GM12878 (cell line): ENCODE results near the gene FYTTD1. TPM values are rescaled to one million over a fixed set of nuclear protein-coding genes. Genes with fewer than 3 reads are reported as not detected.
"Not testable (repeated sequence)": the region's sequence is repeated elsewhere in the genome, so short reads cannot be mapped to it uniquely, and the experiment has no call there.

Experiments
- ATAC-seq: fragments of 200-7000 bp; cut with Tn5 transposase; 3 replicates; pipeline ENCODE4 v1.9.1; 2020; ENCODE audit warnings: mild to moderate bottlenecking, moderate library complexity
- BruUV-seq: library from RNA; stranded (reverse); fragments of 400-500 nt; replicated peaks from 2 replicates; lab custom pipeline; 2021; lab: Mats Ljungman, UMichigan
- CTCF ChIA-PET: fragments of 300-600 bp; sonication (Branson Sonifier 250); formaldehyde crosslinking; extraction: SDS; loops from one replicate; lab custom pipeline; 2021; ENCODE audit warnings: inconsistent platforms; lab: Yijun Ruan, JAX
- POLR2A ChIA-PET: fragments of 350-600 bp; formaldehyde crosslinking; extraction: SDS; loops from one replicate; lab custom pipeline; 2021; ENCODE audit warnings: inconsistent platforms; lab: Charles Lee
- RAD21 ChIA-PET: fragments of 300-600 bp; sonication (Branson Sonifier 250); formaldehyde crosslinking; loops from one replicate; lab custom pipeline; 2023; ENCODE audit warnings: antibody characterized with exemption; ENCODE audit not compliant: unreplicated experiment; lab: Charles Lee
- SMC1A ChIA-PET: fragments of 300-600 bp; sonication (Branson Sonifier 250); formaldehyde crosslinking; loops from one replicate; lab custom pipeline; 2023; ENCODE audit not compliant: unreplicated experiment, uncharacterized antibody; lab: Charles Lee
- DNase-seq: peaks from one replicate; pipeline ENCODE4 v3.0.0-alpha.2; 2011; ENCODE audit warnings: low read depth, low spot score
- FAIRE-seq: peaks from 3 replicates; lab custom pipeline; 2011; peaks lifted over from hg19 to GRCh38; lab: Jason Lieb, UNC
- H2AFZ ChIP-seq: 2 replicates; pipeline ENCODE4 v1.6.0; 2011; ENCODE audit warnings: low read depth, low read length, control low read depth; ENCODE audit not compliant: control insufficient read depth
- H3K27ac ChIP-seq: 2 replicates; pipeline ENCODE4 v1.5.1; 2011; ENCODE audit warnings: control low read depth; ENCODE audit not compliant: control insufficient read depth, insufficient read depth
- H3K27me3 ChIP-seq, 2 experiments: replicated peaks in 1 of 2; 2 replicates each; pipeline versions ENCODE4 v1.6.0 to v1.6.1; 2011; ENCODE audit warnings: low read length in 1 of 2; ENCODE audit not compliant: control insufficient read depth in 2 of 2, insufficient read depth in 2 of 2
- H3K36me3 ChIP-seq, 2 experiments: 2 replicates each; pipeline ENCODE4 v1.5.1; 2011; ENCODE audit warnings: low read length in 1 of 2; ENCODE audit not compliant: control insufficient read depth in 2 of 2, insufficient read depth in 2 of 2
- H3K4me1 ChIP-seq: 2 replicates; pipeline ENCODE4 v1.6.1; 2011; ENCODE audit warnings: mild to moderate bottlenecking, low read length, moderate library complexity, mixed read lengths; ENCODE audit not compliant: control insufficient read depth, insufficient read depth
- H3K4me2 ChIP-seq: 2 replicates; pipeline ENCODE4 v1.6.0; 2011; ENCODE audit warnings: control low read depth; ENCODE audit not compliant: control insufficient read depth, insufficient read depth
- H3K4me3 ChIP-seq: fragments of 200-600 bp; sonication (generic); 2 replicates; pipeline ENCODE4 v1.5.1; 2016
- H3K79me2 ChIP-seq: 2 replicates; pipeline ENCODE4 v1.6.0; 2011; ENCODE audit warnings: low read length; ENCODE audit not compliant: control insufficient read depth, insufficient read depth
- H3K9ac ChIP-seq: 2 replicates; pipeline ENCODE4 v1.8.0; 2011; ENCODE audit warnings: low read length, control low read depth, mixed read lengths; ENCODE audit not compliant: control insufficient read depth, insufficient read depth
- H3K9me3 ChIP-seq: replicated peaks from 3 replicates; pipeline ENCODE4 v1.5.1; 2011; ENCODE audit warnings: mild to moderate bottlenecking, low read length; ENCODE audit not compliant: control insufficient read depth, insufficient read depth
- H4K20me1 ChIP-seq: 2 replicates; pipeline ENCODE4 v1.6.0; 2011; ENCODE audit not compliant: control insufficient read depth, insufficient read depth
- CBX3 ChIP-seq: fragments of 200-600 bp; sonication (generic); IDR thresholded peaks from 2 replicates; pipeline ENCODE4 v1.6.1; 2016; ENCODE audit warnings: low read depth, borderline replicate concordance
- CUX1 ChIP-seq: IDR thresholded peaks from 2 replicates; pipeline ENCODE4 v1.6.1; 2012; ENCODE audit warnings: improper control_type of control experiment, low read depth, low read length; ENCODE audit not compliant: insufficient replicate concordance
- NFYA ChIP-seq: IDR thresholded peaks from 2 replicates; pipeline ENCODE4 v1.6.1; 2011; ENCODE audit warnings: low read depth, mild to moderate bottlenecking, low read length, improper control_type of control experiment, borderline replicate concordance
- NR2C1 ChIP-seq: fragments of 450-650 bp; IDR thresholded peaks from 2 replicates; pipeline ENCODE4 v1.6.1; 2017; ENCODE audit warnings: antibody characterized with exemption, mild to moderate bottlenecking, moderate library complexity
- TBL1XR1 ChIP-seq: IDR thresholded peaks from 2 replicates; pipeline ENCODE4 v1.6.1; 2012; ENCODE audit warnings: low read depth, low read length, improper control_type of control experiment
- ZBED1 ChIP-seq: IDR thresholded peaks from 2 replicates; pipeline ENCODE4 v1.6.1; 2016; ENCODE audit warnings: borderline replicate concordance
- ZNF217 ChIP-seq: fragments of 450-650 bp; IDR thresholded peaks from 2 replicates; pipeline ENCODE4 v1.6.1; 2017; ENCODE audit warnings: antibody characterized with exemption, mild to moderate bottlenecking
- ZNF24 ChIP-seq: fragments of 450-650 bp; IDR thresholded peaks from 2 replicates; pipeline ENCODE4 v1.6.1; 2017; ENCODE audit warnings: antibody characterized with exemption, mild to moderate bottlenecking
- WGBS: methylation state at CpG from one replicate; pipeline ENCODE4 v1.1.6; 2016; ENCODE audit warnings: low lambda C conversion rate; ENCODE audit not compliant: insufficient replicate concordance, insufficient coverage; ENCODE audit errors: missing lambda C conversion rate; 5-methylcytosine and 5-hydroxymethylcytosine counted together
- in situ Hi-C: fragments of 300-500 bp; cut with MboI; formaldehyde crosslinking; loops from 9 replicates; pipeline ENCODE4 v1.14.3; 2018; ENCODE audit warnings: mixed read lengths
- intact Hi-C: fragments of 100-400 bp; cut with micrococcal nuclease; formaldehyde crosslinking; loops from one replicate; pipeline ENCODE4 v1.14.2; 2022; ENCODE audit not compliant: unreplicated experiment
- polyA plus RNA-seq, 11 experiments: library from polyadenylated mRNA; depleted of rRNA in 4 of 11; unstranded in 6 of 11; stranded (reverse) in 5 of 11; fragments of >200 nt; fragmentation: Nextera tagmentation in 4 of 11; fragmentation: Illumina TruSeq in 1 of 11; extraction: Ambion mirVana in 4 of 11; extraction: Trizol in 1 of 11; gene quantifications; 1 replicate in 1 of 11; 2 replicates in 10 of 11; pipeline versions ENCODE4 v1.2.1 to v1.2.3, GENCODE V29; 2011 to 2016; ENCODE audit warnings: inconsistent platforms in 2 of 11, missing spikeins in 2 of 11, low read depth in 1 of 11
- total RNA-seq, 4 experiments: library from RNA; depleted of rRNA in 3 of 4; stranded (reverse); fragments of >200 nt in 3 of 4; fragmentation: Illumina TruSeq in 1 of 4; extraction: Trizol in 1 of 4; gene quantifications; 2 replicates each; pipeline versions ENCODE4 v1.2.1 to v1.2.3, GENCODE V29; 2013 to 2021

The FYTTD1 gene
- total and polyA plus RNA-seq, 10 of the 15 experiments (the other 5 are each of a cell fraction or from before 2014, with no cell fraction given), result 25.5 to 101 (median 59.4) TPM

DNA sequence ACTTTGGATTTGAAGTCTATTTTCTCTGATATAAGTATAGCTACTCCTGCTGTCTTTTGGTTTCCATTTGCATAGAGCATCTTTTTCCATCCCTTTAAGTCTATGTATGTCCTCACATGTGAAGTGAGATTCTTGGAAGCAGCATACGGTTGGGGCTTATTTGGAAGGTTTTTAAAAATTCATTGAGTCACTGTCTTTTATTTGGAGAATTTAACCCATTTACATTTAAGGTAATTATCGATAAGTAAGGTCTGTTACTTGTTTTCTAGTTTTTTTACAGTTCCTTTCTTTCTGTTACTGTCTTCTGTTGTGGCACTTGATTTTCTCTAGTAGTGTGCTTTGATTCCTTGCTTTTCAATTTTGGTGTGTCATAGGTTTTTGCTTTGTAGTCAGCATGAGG lies 26.9 kb upstream of the FYTTD1 start:
- in situ Hi-C loops (no loop called here), intact Hi-C loops (no loop called here)
- H3K79me2 ChIP-seq, result peaks cover 81% of the 10 kb centered on the region
- no peaks in the 10 kb centered on the region for H4K20me1 ChIP-seq
- no TSS peak for BruUV-seq
- H3K27ac ChIP-seq, result no peak overlapping the region
- no peak overlapping the region for H3K4me3 ChIP-seq
- no peak overlapping the region for H2AFZ ChIP-seq
- CTCF ChIA-PET, result interaction anchor here (1.4 to 3.8 kb wide), 2 partner anchors 11 kb away, joined by 4 to 19 read pairs; no protein-coding TSS in a partner anchor
- peaks cover 23% of the 10 kb centered on the region for H3K4me1 ChIP-seq
- SMC1A ChIA-PET, result interaction anchor here (4.6 to 10.0 kb wide), 2 partner anchors 10 to 12 kb away, joined by 56 to 163 read pairs; no protein-coding TSS in a partner anchor
- POLR2A ChIA-PET, result interaction anchor here (1.8 to 2.8 kb wide), 2 partner anchors 9 to 60 kb away, joined by 8 to 42 read pairs; no protein-coding TSS in a partner anchor
- TF ChIP-seq ZNF24, result peak; percentile 19; the same call in 1 of the 2 replicates
- TF ChIP-seq CUX1, result no peak
- TF ChIP-seq ZBED1, result no peak
- TF ChIP-seq NFYA, result no peak
- TF ChIP-seq NR2C1, result no peak
- no peak for TF ChIP-seq CBX3
- peak; percentile 76 for TF ChIP-seq ZNF217
- no peak for TF ChIP-seq TBL1XR1
- ATAC-seq (no peak), FAIRE-seq (no peak), DNase-seq (no peak)
- no peaks in the 10 kb centered on the region for H3K27me3 ChIP-seq
- H3K4me2 ChIP-seq, result no peak overlapping the region
- H3K9ac ChIP-seq, result no peak overlapping the region
- H3K9me3 ChIP-seq, result peaks cover 13% of the 10 kb centered on the region
- 100% methylated on average over 2 of the region's 2 CpGs for WGBS
- H3K36me3 ChIP-seq, result peaks cover 2 to 10% of the 10 kb centered on the region in 2 experiments; a peak in 3 of 4 replicates
- RAD21 ChIA-PET, result interaction anchor here (5.0 kb wide), 1 partner anchor 9 kb away, joined by 59 read pairs; no protein-coding TSS in a partner anchor

DNA sequence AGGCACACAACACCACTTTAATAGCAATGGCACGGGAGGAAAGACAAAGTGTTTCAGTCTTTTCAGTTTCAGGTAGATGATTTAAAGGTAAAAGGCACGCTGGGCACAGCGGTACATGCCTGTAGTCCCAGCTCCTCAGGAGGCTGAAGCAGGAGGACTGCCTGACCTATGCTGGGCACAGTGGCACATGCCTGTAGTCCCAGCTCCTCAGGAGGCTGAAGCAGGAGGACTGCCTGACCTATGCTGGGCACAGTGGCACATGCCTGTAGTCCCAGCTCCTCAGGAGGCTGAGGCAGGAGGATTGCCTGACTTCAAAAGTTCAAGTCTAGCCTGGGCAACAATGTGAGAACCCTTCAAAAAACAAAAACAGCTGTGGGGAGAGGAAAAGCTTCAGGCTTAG lies 21.8 kb upstream of the FYTTD1 start:
- H4K20me1 ChIP-seq, in situ Hi-C loops, H3K4me3 ChIP-seq, DNase-seq, H3K36me3 ChIP-seq, H3K27me3 ChIP-seq, BruUV-seq, H3K9me3 ChIP-seq, CTCF ChIA-PET, H2AFZ ChIP-seq, intact Hi-C loops, H3K9ac ChIP-seq: not testable (repeated sequence)
- Histone ChIP-seq H3K79me2 (peaks cover 81% of the 10 kb centered on the region), H3K4me2 (peak overlapping the region; percentile 70), H3K4me1 (peaks cover 40% of the 10 kb centered on the region), H3K27ac (peak overlapping the region; percentile 60)
- SMC1A ChIA-PET, result interaction anchor here (0.8 to 10.0 kb wide), 4 partner anchors 15 to 1154 kb away, joined by 3 to 163 read pairs (median 4); no protein-coding TSS in a partner anchor
- POLR2A ChIA-PET, result interaction anchor here (0.6 to 4.6 kb wide), 3 partner anchors 7 to 134 kb away, joined by 3 to 39 read pairs (median 11); partner anchors contain the start of gene RUBCN
- peak; percentile 20 for ATAC-seq
- RAD21 ChIA-PET, result interaction anchor here (1.0 kb wide), 1 partner anchor 19 kb away, joined by 3 read pairs; no protein-coding TSS in a partner anchor
- 77% methylated on average over 3 of the region's 3 CpGs for WGBS
- FAIRE-seq, result peak; percentile 72
